CD14-positive monocyte (primary cell): ENCODE measurements around the gene ASTN1. TPM values are rescaled to one million over a fixed set of nuclear protein-coding genes. Genes with fewer than 3 reads are reported as not detected.

Source experiments
- DNase-seq, 3 donors: peaks; one replicate each; pipeline ENCODE4 v3.0.0-alpha.2; 2011 to 2022
- H2AFZ ChIP-seq: 2 replicates; pipeline ENCODE4 v1.6.0; 2012; ENCODE audit warnings: mild to moderate bottlenecking, low read depth, low read length, inconsistent platforms; ENCODE audit not compliant: insufficient read depth, poor library complexity, severe bottlenecking
- H3K27ac ChIP-seq, 2 donors: 1 replicate in 1 of 2; 2 replicates in 1 of 2; pipeline ENCODE4 v1.5.1; 2012 to 2013; ENCODE audit warnings: low read length in 2 of 2, control low read depth in 1 of 2, inconsistent platforms in 1 of 2, low read depth in 1 of 2, mild to moderate bottlenecking in 1 of 2
- H3K27me3 ChIP-seq, 2 donors: one replicate each; pipeline versions ENCODE4 v1.6.0 to v1.6.1; 2011 to 2013; ENCODE audit warnings: low read length in 2 of 2; ENCODE audit not compliant: control insufficient read depth in 2 of 2, insufficient read depth in 2 of 2
- H3K36me3 ChIP-seq, 2 donors: replicated peaks in 1 of 2; 1 replicate in 1 of 2; 2 replicates in 1 of 2; pipeline versions ENCODE4 v1.5.1 to v1.6.1; 2012 to 2013; ENCODE audit warnings: low read length in 2 of 2, control low read depth in 1 of 2, inconsistent platforms in 1 of 2, mild to moderate bottlenecking in 1 of 2; ENCODE audit not compliant: insufficient read depth in 2 of 2, control insufficient read depth in 1 of 2
- H3K4me1 ChIP-seq, 2 donors: 1 replicate in 1 of 2; 2 replicates in 1 of 2; pipeline versions ENCODE4 v1.5.1 to v1.6.1; 2012 to 2013; ENCODE audit warnings: low read length in 2 of 2, control low read depth in 1 of 2, inconsistent platforms in 1 of 2, mild to moderate bottlenecking in 1 of 2, moderate library complexity in 1 of 2; ENCODE audit not compliant: insufficient read depth in 2 of 2, control insufficient read depth in 1 of 2
- H3K4me2 ChIP-seq: replicated peaks from 2 replicates; pipeline ENCODE3; 2012; ENCODE audit warnings: low read length, moderate library complexity, mild to moderate bottlenecking; ENCODE audit not compliant: poor library complexity, severe bottlenecking; ENCODE audit errors: extremely low read depth
- H3K4me3 ChIP-seq, 3 experiments: fragments of 200-600 bp in 1 of 3; sonication (generic) in 1 of 3; replicated peaks in 1 of 3; 1 replicate in 2 of 3; 2 replicates in 1 of 3; pipeline ENCODE4 v1.5.1; 2011 to 2013; ENCODE audit warnings: low read length in 3 of 3, mild to moderate bottlenecking in 3 of 3, control low read depth in 2 of 3, low read depth in 2 of 3, inconsistent platforms in 1 of 3, moderate library complexity in 1 of 3
- H3K79me2 ChIP-seq: 2 replicates; pipeline ENCODE4 v1.6.0; 2012; ENCODE audit warnings: mild to moderate bottlenecking, control low read depth, inconsistent platforms, low read length, moderate library complexity; ENCODE audit not compliant: insufficient read depth
- H3K9ac ChIP-seq: 2 replicates; pipeline ENCODE4 v1.6.0; 2017; ENCODE audit warnings: low read length, mild to moderate bottlenecking; ENCODE audit not compliant: insufficient read depth, poor library complexity, severe bottlenecking
- H3K9me3 ChIP-seq, 2 donors: replicated peaks in 1 of 2; 1 replicate in 1 of 2; 2 replicates in 1 of 2; pipeline versions ENCODE4 v1.5.1 to v1.6.1; 2012 to 2013; ENCODE audit warnings: low read length in 2 of 2, control low read depth in 1 of 2; ENCODE audit not compliant: control insufficient read depth in 1 of 2, insufficient read depth in 1 of 2
- H4K20me1 ChIP-seq: 2 replicates; pipeline ENCODE4 v1.6.0; 2012; ENCODE audit warnings: mild to moderate bottlenecking, low read length, control low read depth, moderate library complexity; ENCODE audit not compliant: insufficient read depth
- H3K27ac Mint-ChIP-seq, 7 donors: one replicate each; pipeline ENCODE4 v1.8.0; 2020; ENCODE audit warnings: mild to moderate bottlenecking in 7 of 7, mixed read lengths in 7 of 7, moderate library complexity in 6 of 7, inconsistent platforms in 2 of 7
- H3K27me3 Mint-ChIP-seq, 3 donors: one replicate each; pipeline ENCODE4 v1.8.0; 2021 to 2022; ENCODE audit warnings: low read depth in 3 of 3, mild to moderate bottlenecking in 3 of 3, mixed read lengths in 3 of 3, moderate library complexity in 3 of 3, inconsistent platforms in 1 of 3
- H3K36me3 Mint-ChIP-seq, 2 donors: one replicate each; pipeline ENCODE4 v1.8.0; 2020; ENCODE audit warnings: mixed read lengths in 2 of 2, inconsistent platforms in 1 of 2, mild to moderate bottlenecking in 1 of 2
- H3K4me1 Mint-ChIP-seq: one replicate; pipeline ENCODE4 v1.8.0; 2020; ENCODE audit warnings: mild to moderate bottlenecking, mixed read lengths
- H3K4me3 Mint-ChIP-seq, 2 donors: one replicate each; pipeline ENCODE4 v1.8.0; 2020; ENCODE audit warnings: mild to moderate bottlenecking in 2 of 2, mixed read lengths in 2 of 2, moderate library complexity in 1 of 2
- H3K9me3 Mint-ChIP-seq, 7 donors: one replicate each; pipeline ENCODE4 v1.8.0; 2020 to 2022; ENCODE audit warnings: mixed read lengths in 7 of 7, mild to moderate bottlenecking in 6 of 7, moderate library complexity in 6 of 7, inconsistent platforms in 2 of 7
- CTCF ChIP-seq: fragments of 200-600 bp; IDR thresholded peaks from one replicate; pipeline ENCODE4 v1.8.0; 2022; ENCODE audit warnings: antibody characterized with exemption, mild to moderate bottlenecking
- WGBS: methylation state at CpG from one replicate; pipeline ENCODE4 v1.1.5; 2013; ENCODE audit warnings: missing lambda C conversion rate; ENCODE audit not compliant: insufficient coverage; 5-methylcytosine and 5-hydroxymethylcytosine counted together
- intact Hi-C, 2 donors: fragments of 100-400 bp; cut with micrococcal nuclease; formaldehyde crosslinking; loops; one replicate each; pipeline versions ENCODE4 v1.15.0 to v1.15.1; 2023
- polyA plus RNA-seq, 3 donors: library from polyadenylated mRNA; depleted of rRNA in 1 of 3; unstranded in 2 of 3; stranded (reverse) in 1 of 3; fragments of 300-500 nt in 2 of 3; fragments of >200 nt in 1 of 3; fragmentation: Illumina TruSeq in 2 of 3; gene quantifications; 1 replicate in 2 of 3; 2 replicates in 1 of 3; pipeline ENCODE4 v1.2.3, GENCODE V29; 2012 to 2021

Gene ASTN1
- polyA plus RNA-seq, 3 donors: not detected

GRCh38 chr1:177185209-177185608, 20.7 kb upstream of the ASTN1 start:
- no peak overlapping the region for H2AFZ ChIP-seq
- H3K27me3 Mint-ChIP-seq: peaks cover 19 to 23% (median 22%) of the 10 kb centered on the region in 3 donors
- no peaks in the 10 kb centered on the region for H3K36me3 Mint-ChIP-seq
- no peaks in the 10 kb centered on the region for H3K36me3 ChIP-seq
- no peak overlapping the region for H3K4me3 Mint-ChIP-seq
- H3K9me3 Mint-ChIP-seq: peaks cover 0 to 3% (median 2%) of the 10 kb centered on the region in 7 donors
- no peak overlapping the region for H3K27ac ChIP-seq
- H3K4me3 ChIP-seq: no peak overlapping the region
- peaks cover 7% of the 10 kb centered on the region for H3K4me1 Mint-ChIP-seq
- peak; percentile 38 for TF ChIP-seq CTCF
- H3K27ac Mint-ChIP-seq: no peak overlapping the region
- H3K79me2 ChIP-seq: no peaks in the 10 kb centered on the region
- H4K20me1 ChIP-seq: no peaks in the 10 kb centered on the region
- no peak overlapping the region for H3K9ac ChIP-seq
- H3K4me2 ChIP-seq: no peak overlapping the region
- intact Hi-C loops: no loop called here
- no CpG with 5 or more reads among the region's 5 CpGs for WGBS
- DNase-seq: no peak
- peaks cover 7 to 14% of the 10 kb centered on the region in 2 donors for H3K27me3 ChIP-seq
- no peaks in the 10 kb centered on the region for H3K9me3 ChIP-seq
- no peaks in the 10 kb centered on the region for H3K4me1 ChIP-seq

- Histone ChIP-seq H3K79me2 (no peaks in the 10 kb centered on the region), H4K20me1 (no peaks in the 10 kb centered on the region), H3K9me3 (no peaks in the 10 kb centered on the region), H3K4me1 (no peaks in the 10 kb centered on the region), H3K4me2 (no peak overlapping the region), H3K27ac (no peak overlapping the region), H3K4me3 (no peak overlapping the region), H3K27me3 (peaks cover 7 to 14% of the 10 kb centered on the region in 2 donors), H2AFZ (no peak overlapping the region), H3K36me3 (no peaks in the 10 kb centered on the region), H3K9ac (no peak overlapping the region)
- Mint-ChIP-seq H3K27ac (no peak overlapping the region), H3K9me3 (peaks cover 0 to 3% (median 2%) of the 10 kb centered on the region in 7 donors), H3K4me3 (no peak overlapping the region), H3K36me3 (no peaks in the 10 kb centered on the region), H3K4me1 (peaks cover 7% of the 10 kb centered on the region), H3K27me3 (peaks cover 19 to 25% (median 24%) of the 10 kb centered on the region in 3 donors)
- no peak for TF ChIP-seq CTCF
- no CpG with 5 or more reads among the region's 2 CpGs for WGBS
- intact Hi-C loops: no loop called here
- no peak for DNase-seq
Observed at GRCh38 chr1:177183836-177184235, 19.3 kb upstream of the ASTN1 start.
